GM10248 (cell line): Measurements from ENCODE around the gene DYNC2LI1.

Experiments used
- CTCF ChIA-PET: fragments of 300-600 bp; sonication (Branson Sonifier 250); formaldehyde crosslinking; extraction: SDS; loops from one replicate; lab custom pipeline; 2021; ENCODE audit warnings: antibody characterized with exemption; lab: Yijun Ruan, JAX
- POLR2A ChIA-PET: fragments of 350-650 bp; sonication (Branson Sonifier 250); formaldehyde crosslinking; extraction: SDS; loops from one replicate; lab custom pipeline; 2020; ENCODE audit warnings: antibody characterized with exemption; lab: Yijun Ruan, JAX
- DNase-seq: peaks from one replicate; pipeline ENCODE4 v3.0.0; 2012; ENCODE audit errors: extremely low spot score
- CTCF ChIP-seq: IDR thresholded peaks from 2 replicates; pipeline ENCODE4 v1.5.1; 2012; ENCODE audit warnings: mild to moderate bottlenecking, low read depth; ENCODE audit errors: extremely low read depth, missing control alignments, control extremely low read depth

DYNC2LI1 gene

DNA sequence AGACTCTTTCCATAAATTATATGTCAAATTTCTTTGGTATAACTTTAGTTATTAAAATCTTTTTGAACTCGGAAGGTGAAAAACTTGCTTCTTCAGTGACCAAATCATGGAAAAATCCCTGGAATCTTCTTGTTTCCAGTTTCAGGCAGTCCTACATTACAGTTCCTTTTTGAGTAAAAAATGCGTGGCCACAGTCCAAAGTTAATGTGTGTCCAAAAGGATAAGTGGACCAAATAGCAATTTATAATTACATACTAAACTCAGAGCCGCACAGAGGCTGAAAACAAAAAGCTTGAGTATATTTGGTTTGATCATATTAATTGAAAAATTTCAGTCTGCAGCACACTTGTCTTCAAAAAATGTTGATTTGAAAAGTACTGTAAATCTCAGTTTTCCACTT is 28.4 kb upstream of the DYNC2LI1 start:
- DNase-seq: no peak
- CTCF ChIA-PET: interaction anchor here (2.1 kb wide), 1 partner anchor 10 kb away, joined by 8 read pairs; no protein-coding TSS in a partner anchor
- TF ChIP-seq CTCF: no peak
- POLR2A ChIA-PET: no interaction called here

- POLR2A ChIA-PET: no interaction called here
- DNase-seq: no peak
- CTCF ChIA-PET: no interaction called here
- no peak for TF ChIP-seq CTCF
Measured at GRCh38 chr2:43748333-43748732, 25.5 kb upstream of the DYNC2LI1 start.

DNA sequence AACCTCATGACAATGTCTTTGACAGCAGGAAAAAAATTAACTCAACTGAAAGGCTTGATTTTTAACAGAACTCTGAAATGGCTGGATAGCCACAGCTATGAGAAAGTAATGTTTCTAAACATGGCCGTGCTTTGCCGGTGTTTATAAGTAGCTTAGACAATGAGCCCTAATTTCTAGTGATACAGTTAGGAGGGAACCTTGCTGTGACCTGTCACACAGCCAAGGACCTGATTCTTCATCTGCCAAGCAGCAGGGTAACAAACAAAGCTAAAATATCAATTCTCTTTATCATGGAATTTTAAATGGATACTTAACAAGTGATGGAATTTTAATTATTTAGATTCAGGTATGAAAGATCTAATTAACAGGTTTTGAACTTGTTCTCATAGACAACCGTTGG is 24.3 kb upstream of the DYNC2LI1 start:
- ChIA-PET CTCF (no interaction called here), POLR2A (no interaction called here)
- no peak for DNase-seq
- no peak for TF ChIP-seq CTCF

DNA sequence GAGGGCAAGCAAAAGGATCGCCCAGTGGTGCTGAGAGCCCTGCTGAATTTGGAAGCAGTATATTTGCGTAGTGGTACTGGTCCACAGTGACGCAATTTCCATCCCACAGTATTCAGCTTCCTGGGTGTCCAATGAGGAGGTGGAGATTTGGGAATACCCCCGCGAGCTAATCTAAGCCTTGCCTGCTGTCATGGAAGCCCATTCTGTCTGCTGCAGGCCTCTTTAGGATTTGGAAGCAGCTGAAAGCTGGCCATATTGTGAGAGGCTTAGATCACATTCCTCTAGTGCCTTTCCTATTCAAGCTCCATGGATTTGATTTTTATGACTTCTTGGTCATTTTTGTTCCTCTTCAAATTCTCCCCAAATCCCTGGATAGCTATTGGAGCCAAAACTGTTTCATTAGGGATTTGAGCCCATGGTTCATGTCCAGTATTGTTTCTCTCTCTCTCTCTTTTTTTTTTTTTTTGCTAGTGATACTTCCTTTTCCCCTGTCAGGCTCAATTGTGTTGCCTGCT is 22.3 kb upstream of the DYNC2LI1 start:
- CTCF ChIA-PET: interaction anchor here (1.1 to 1.7 kb wide), 3 partner anchors 14 to 23 kb away, joined by 3 to 4 read pairs (median 3); partner anchors contain the start of gene DYNC2LI1
- POLR2A ChIA-PET: no interaction called here
- DNase-seq: no peak
- no peak for TF ChIP-seq CTCF

DNA sequence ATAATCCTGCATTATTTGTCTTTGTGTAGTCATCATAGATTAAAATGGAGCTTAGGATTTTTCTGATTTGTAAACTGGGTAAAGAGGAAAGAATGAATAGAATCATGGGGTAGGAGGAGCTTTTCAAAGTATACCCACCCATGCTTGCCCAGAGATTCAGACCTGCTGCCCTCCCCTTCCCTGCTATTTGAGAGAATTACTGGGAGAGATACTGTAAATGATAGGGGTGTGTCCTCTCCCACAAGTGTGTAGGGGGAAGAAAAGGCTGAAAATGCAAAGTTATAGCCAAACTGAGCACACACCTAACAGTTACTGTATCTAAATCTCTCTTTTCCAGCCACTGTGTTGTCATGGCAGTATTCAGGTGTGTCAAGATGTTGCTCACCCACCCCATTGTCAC is 21.5 kb upstream of the DYNC2LI1 start:
- CTCF ChIA-PET: interaction anchor here (1.1 to 1.7 kb wide), 3 partner anchors 15 to 22 kb away, joined by 3 to 4 read pairs (median 3); partner anchors contain the start of gene DYNC2LI1
- TF ChIP-seq CTCF: no peak
- POLR2A ChIA-PET: no interaction called here
- DNase-seq: no peak

- no peak for DNase-seq
- CTCF ChIA-PET: interaction anchor here (1.8 kb wide), 1 partner anchor 10 kb away, joined by 8 read pairs; no protein-coding TSS in a partner anchor
- no peak for TF ChIP-seq CTCF
- POLR2A ChIA-PET: no interaction called here
Measured at GRCh38 chr2:43754180-43754579, 19.7 kb upstream of the DYNC2LI1 start.
